ENCODE data around the gene NECTIN1.

NECTIN1 gene

DNA sequence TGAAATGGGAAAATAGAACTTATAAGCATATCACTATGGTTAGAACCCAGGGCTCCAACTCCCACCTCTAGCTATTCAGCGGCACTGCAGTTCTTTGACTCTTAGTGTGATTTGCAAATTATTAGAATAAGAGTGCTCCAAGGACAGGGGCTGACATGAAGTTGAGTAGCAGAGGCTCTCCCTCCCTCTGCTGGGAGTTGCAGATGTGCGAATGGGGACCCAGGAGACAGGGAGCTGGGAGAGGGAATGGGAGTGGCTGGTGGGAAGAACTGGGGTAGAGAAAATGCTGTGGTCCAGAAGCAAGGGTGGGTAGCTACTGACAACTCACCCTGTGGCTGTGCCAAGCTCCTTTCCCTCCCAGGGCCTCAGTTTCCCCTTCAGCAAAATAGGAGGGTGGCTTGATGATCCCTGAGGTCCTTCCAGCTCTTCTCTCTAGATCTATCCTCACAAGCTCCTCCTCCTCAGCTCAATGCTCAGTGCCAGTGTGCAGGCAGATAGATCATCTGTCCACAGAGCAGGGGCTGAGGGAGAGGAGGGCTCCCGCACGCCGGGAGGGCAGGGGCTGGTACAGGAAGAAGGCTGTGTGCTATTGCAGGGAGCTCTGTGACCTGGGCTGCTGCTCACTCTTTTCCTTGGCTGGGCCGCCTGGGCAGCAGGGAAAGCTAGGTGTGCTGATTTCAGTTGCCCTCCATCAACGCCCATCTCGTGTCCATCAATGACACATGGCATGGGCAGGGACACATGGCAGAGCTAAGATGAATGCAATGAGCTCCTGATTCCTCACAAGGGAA, 99.0 kb downstream of the NECTIN1 start:
- no peak for ATAC-seq
- TF ChIP-seq TOX (CRISPR knock-in tag; IDR thresholded peaks at IDR 0.05; ENCODE audit: borderline replicate concordance) (no peak), ESRRG (CRISPR knock-in tag; IDR thresholded peaks at IDR 0.05) (no peak), RARB (CRISPR knock-in tag; IDR thresholded peaks at IDR 0.05) (no peak)
- TF ChIP-seq, protein P1, sequence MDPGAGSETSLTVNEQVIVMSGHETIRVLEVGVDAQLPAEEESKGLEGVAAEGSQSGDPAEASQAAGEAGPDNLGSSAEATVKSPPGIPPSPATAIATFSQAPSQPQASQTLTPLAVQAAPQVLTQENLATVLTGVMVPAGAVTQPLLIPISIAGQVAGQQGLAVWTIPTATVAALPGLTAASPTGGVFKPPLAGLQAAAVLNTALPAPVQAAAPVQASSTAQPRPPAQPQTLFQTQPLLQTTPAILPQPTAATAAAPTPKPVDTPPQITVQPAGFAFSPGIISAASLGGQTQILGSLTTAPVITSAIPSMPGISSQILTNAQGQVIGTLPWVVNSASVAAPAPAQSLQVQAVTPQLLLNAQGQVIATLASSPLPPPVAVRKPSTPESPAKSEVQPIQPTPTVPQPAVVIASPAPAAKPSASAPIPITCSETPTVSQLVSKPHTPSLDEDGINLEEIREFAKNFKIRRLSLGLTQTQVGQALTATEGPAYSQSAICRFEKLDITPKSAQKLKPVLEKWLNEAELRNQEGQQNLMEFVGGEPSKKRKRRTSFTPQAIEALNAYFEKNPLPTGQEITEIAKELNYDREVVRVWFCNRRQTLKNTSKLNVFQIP (CRISPR knock-in tag; IDR thresholded peaks at IDR 0.05; ENCODE audit: borderline replicate concordance, low read depth) = no peak

DNA sequence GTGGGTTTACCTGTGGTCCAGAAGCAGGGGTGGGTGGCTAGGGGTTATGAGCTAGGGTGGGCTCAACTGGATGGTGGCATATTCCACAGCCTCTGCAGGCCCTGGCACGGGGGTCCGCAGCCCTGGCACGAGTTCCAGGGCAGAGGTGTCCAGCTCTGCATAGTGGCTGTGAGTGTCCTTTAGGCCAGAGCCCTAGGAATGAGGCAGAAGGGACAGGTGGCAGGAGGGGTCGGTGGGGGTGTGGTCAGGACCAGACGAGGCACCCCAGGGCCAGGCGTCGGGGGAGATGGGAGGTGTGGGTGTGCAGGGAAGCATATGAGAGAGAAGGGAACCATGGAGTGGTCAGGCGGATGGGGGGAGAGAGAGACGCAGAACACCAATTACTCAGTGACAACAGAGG, 99.9 kb downstream of the NECTIN1 start:
- TF ChIP-seq CSDC2 (CRISPR knock-in tag; IDR thresholded peaks at IDR 0.05) (no peak), PPARA (CRISPR knock-in tag; IDR thresholded peaks at IDR 0.05; ENCODE audit: borderline replicate concordance) (no peak), ZNF565 (CRISPR knock-in tag; conservative IDR thresholded peaks at IDR 0.05; ENCODE audit: low read depth) (no peak), ZC3H10 (CRISPR knock-in tag; IDR thresholded peaks at IDR 0.05) (no peak), RARB (CRISPR knock-in tag; IDR thresholded peaks at IDR 0.05) (no peak), ISL1 (CRISPR knock-in tag; IDR thresholded peaks at IDR 0.05) (no peak)
- TF ChIP-seq, protein P2, sequence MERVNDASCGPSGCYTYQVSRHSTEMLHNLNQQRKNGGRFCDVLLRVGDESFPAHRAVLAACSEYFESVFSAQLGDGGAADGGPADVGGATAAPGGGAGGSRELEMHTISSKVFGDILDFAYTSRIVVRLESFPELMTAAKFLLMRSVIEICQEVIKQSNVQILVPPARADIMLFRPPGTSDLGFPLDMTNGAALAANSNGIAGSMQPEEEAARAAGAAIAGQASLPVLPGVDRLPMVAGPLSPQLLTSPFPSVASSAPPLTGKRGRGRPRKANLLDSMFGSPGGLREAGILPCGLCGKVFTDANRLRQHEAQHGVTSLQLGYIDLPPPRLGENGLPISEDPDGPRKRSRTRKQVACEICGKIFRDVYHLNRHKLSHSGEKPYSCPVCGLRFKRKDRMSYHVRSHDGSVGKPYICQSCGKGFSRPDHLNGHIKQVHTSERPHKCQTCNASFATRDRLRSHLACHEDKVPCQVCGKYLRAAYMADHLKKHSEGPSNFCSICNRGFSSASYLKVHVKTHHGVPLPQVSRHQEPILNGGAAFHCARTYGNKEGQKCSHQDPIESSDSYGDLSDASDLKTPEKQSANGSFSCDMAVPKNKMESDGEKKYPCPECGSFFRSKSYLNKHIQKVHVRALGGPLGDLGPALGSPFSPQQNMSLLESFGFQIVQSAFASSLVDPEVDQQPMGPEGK (CRISPR knock-in tag; IDR thresholded peaks at IDR 0.05; ENCODE audit: borderline replicate concordance) = no peak

DNA sequence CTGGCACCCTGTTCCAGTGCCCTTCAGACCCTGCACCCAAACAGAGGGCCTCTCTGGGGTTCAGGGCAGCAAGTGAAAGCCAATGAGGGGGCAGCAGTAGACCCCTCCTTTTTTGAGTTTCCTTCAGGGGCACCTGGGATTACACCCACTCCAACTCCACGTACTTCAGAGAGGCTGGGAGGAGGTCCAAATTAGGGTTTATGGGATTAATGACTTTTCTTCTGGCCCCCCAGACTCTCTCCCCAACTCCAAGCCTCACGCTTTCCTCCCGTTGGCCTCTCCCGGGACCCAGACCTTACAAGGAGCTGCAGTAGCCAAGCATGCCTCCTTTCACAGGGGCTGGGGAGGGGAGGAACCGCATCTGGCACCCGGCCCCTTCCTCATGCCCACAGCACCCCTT, 101.7 kb downstream of the NECTIN1 start:
- ATAC-seq = no peak
- TF ChIP-seq TCF4 (CRISPR knock-in tag; IDR thresholded peaks at IDR 0.05; ENCODE audit: borderline replicate concordance) (no peak), ZNF565 (CRISPR knock-in tag; conservative IDR thresholded peaks at IDR 0.05; ENCODE audit: low read depth) (no peak), ZFP3 (CRISPR knock-in tag; IDR thresholded peaks at IDR 0.05) (no peak)

More for the DNA sequence above, 99.9 kb downstream of the NECTIN1 start:
- no peak for ATAC-seq

DNA sequence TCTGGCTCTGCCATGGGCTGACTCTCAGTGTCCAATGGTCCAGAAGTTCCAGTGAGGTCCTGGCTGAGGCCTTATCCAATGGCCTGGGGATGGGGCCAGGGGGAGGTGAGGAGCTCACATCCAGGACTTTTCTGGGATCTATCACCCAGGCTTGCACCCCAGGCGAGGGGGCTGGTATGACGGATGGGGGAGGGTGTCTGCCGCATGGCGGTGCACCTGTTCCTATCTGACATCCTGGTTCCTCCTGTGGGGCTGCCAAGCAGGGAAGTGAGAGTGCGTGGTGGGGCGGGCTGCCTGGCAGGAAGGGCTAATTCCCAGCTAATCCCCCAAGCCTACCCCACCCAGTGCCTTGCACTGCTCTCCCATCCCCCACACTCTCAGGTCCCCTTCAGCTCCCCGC, 102.1 kb downstream of the NECTIN1 start:
- no peak for ATAC-seq
- TF ChIP-seq TOX (CRISPR knock-in tag; IDR thresholded peaks at IDR 0.05; ENCODE audit: borderline replicate concordance) (no peak), ZFP3 (CRISPR knock-in tag; IDR thresholded peaks at IDR 0.05) (no peak), ISL1 (CRISPR knock-in tag; IDR thresholded peaks at IDR 0.05) (no peak), ZC3H10 (CRISPR knock-in tag; IDR thresholded peaks at IDR 0.05) (no peak), OSR1 (CRISPR knock-in tag; IDR thresholded peaks at IDR 0.05) (no peak), CSDC2 (CRISPR knock-in tag; IDR thresholded peaks at IDR 0.05) (no peak), PPARA (CRISPR knock-in tag; IDR thresholded peaks at IDR 0.05; ENCODE audit: borderline replicate concordance) (no peak), RARB (CRISPR knock-in tag; IDR thresholded peaks at IDR 0.05) (no peak), ZNF70 (CRISPR knock-in tag; IDR thresholded peaks at IDR 0.05) (no peak), ZNF565 (CRISPR knock-in tag; conservative IDR thresholded peaks at IDR 0.05; ENCODE audit: low read depth) (no peak), ZNF8 (CRISPR knock-in tag; IDR thresholded peaks at IDR 0.05) (no peak), TCF4 (CRISPR knock-in tag; IDR thresholded peaks at IDR 0.05; ENCODE audit: borderline replicate concordance) (no peak), ARNTL (CRISPR knock-in tag; IDR thresholded peaks at IDR 0.05; ENCODE audit: borderline replicate concordance, low read depth) (no peak), ZFP30 (CRISPR knock-in tag; IDR thresholded peaks at IDR 0.05) (no peak), BACH2 (CRISPR knock-in tag; IDR thresholded peaks at IDR 0.05; ENCODE audit: borderline replicate concordance) (no peak)
- TF ChIP-seq, protein P3, sequence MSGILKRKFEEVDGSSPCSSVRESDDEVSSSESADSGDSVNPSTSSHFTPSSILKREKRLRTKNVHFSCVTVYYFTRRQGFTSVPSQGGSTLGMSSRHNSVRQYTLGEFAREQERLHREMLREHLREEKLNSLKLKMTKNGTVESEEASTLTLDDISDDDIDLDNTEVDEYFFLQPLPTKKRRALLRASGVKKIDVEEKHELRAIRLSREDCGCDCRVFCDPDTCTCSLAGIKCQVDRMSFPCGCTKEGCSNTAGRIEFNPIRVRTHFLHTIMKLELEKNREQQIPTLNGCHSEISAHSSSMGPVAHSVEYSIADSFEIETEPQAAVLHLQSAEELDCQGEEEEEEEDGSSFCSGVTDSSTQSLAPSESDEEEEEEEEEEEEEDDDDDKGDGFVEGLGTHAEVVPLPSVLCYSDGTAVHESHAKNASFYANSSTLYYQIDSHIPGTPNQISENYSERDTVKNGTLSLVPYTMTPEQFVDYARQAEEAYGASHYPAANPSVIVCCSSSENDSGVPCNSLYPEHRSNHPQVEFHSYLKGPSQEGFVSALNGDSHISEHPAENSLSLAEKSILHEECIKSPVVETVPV (CRISPR knock-in tag; IDR thresholded peaks at IDR 0.05) = no peak
- TF ChIP-seq, protein P4, sequence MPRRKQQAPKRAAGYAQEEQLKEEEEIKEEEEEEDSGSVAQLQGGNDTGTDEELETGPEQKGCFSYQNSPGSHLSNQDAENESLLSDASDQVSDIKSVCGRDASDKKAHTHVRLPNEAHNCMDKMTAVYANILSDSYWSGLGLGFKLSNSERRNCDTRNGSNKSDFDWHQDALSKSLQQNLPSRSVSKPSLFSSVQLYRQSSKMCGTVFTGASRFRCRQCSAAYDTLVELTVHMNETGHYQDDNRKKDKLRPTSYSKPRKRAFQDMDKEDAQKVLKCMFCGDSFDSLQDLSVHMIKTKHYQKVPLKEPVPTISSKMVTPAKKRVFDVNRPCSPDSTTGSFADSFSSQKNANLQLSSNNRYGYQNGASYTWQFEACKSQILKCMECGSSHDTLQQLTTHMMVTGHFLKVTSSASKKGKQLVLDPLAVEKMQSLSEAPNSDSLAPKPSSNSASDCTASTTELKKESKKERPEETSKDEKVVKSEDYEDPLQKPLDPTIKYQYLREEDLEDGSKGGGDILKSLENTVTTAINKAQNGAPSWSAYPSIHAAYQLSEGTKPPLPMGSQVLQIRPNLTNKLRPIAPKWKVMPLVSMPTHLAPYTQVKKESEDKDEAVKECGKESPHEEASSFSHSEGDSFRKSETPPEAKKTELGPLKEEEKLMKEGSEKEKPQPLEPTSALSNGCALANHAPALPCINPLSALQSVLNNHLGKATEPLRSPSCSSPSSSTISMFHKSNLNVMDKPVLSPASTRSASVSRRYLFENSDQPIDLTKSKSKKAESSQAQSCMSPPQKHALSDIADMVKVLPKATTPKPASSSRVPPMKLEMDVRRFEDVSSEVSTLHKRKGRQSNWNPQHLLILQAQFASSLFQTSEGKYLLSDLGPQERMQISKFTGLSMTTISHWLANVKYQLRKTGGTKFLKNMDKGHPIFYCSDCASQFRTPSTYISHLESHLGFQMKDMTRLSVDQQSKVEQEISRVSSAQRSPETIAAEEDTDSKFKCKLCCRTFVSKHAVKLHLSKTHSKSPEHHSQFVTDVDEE (CRISPR knock-in tag; IDR thresholded peaks at IDR 0.05) = no peak
- TF ChIP-seq, protein P2 (CRISPR knock-in tag; IDR thresholded peaks at IDR 0.05; ENCODE audit: borderline replicate concordance) = no peak
- TF ChIP-seq, protein P5, sequence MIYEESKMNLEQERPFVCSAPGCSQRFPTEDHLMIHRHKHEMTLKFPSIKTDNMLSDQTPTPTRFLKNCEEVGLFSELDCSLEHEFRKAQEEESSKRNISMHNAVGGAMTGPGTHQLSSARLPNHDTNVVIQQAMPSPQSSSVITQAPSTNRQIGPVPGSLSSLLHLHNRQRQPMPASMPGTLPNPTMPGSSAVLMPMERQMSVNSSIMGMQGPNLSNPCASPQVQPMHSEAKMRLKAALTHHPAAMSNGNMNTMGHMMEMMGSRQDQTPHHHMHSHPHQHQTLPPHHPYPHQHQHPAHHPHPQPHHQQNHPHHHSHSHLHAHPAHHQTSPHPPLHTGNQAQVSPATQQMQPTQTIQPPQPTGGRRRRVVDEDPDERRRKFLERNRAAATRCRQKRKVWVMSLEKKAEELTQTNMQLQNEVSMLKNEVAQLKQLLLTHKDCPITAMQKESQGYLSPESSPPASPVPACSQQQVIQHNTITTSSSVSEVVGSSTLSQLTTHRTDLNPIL (CRISPR knock-in tag; IDR thresholded peaks at IDR 0.05; ENCODE audit: low read depth) = no peak
- TF ChIP-seq, protein P1 (CRISPR knock-in tag; IDR thresholded peaks at IDR 0.05; ENCODE audit: borderline replicate concordance, low read depth) = no peak

Data from SK-N-SH treated with all-trans-retinoic acid at 6 μM for 48 hours (cell line).